ENCODE results near the gene PARN.

PARN gene

DNA sequence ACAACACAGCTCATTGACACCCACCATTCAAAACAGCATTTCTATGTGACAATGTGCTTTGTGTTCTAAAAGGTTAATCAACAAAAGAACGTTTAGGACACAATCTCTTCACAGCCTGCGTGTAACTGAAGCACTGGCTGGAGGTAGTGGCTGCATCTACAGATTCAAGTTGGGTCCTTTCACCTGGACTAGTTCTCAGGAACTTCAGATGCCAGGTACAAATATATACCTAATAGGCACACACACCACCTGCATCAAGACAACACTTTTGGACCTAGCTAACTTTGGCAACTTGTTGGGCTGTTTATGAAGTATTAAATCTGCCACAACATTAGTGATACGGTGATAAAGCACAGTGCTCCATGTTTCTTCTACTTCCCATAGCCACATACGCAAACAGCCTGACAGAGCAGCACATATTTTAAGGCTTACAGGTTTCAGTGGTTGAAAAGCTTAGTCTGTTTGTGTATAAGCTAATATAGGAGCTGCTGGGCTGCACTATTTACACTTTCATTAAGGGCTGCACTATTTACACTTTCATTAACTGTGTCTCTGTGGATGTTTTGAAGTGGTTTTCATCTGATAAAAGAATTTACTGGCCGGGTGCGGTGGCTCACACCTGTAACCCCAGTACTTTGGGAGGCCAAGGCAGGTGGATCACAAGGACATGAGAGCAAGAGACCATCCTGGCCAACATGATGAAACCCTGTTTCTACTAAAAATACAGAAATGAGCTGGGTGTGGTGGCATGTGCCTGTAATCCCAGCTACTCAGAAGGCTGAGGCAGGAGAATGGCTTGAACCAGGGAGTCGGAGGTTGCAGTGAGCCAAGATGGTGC is 132.6 kb downstream of the PARN start:
- H3K4me3 ChIP-seq (ENCODE audit: low read depth, low read length), result no peak overlapping the region
- TF ChIP-seq, protein P1, sequence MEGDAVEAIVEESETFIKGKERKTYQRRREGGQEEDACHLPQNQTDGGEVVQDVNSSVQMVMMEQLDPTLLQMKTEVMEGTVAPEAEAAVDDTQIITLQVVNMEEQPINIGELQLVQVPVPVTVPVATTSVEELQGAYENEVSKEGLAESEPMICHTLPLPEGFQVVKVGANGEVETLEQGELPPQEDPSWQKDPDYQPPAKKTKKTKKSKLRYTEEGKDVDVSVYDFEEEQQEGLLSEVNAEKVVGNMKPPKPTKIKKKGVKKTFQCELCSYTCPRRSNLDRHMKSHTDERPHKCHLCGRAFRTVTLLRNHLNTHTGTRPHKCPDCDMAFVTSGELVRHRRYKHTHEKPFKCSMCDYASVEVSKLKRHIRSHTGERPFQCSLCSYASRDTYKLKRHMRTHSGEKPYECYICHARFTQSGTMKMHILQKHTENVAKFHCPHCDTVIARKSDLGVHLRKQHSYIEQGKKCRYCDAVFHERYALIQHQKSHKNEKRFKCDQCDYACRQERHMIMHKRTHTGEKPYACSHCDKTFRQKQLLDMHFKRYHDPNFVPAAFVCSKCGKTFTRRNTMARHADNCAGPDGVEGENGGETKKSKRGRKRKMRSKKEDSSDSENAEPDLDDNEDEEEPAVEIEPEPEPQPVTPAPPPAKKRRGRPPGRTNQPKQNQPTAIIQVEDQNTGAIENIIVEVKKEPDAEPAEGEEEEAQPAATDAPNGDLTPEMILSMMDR (IDR thresholded peaks at IDR 0.05; ENCODE audit: low read depth, low read length), result no peak
- no peak for DNase-seq (ENCODE audit: low read depth, low spot score)
- in situ Hi-C loops (cut with HindIII; ENCODE audit: low sequenced_read_pairs), result no loop called here

DNA sequence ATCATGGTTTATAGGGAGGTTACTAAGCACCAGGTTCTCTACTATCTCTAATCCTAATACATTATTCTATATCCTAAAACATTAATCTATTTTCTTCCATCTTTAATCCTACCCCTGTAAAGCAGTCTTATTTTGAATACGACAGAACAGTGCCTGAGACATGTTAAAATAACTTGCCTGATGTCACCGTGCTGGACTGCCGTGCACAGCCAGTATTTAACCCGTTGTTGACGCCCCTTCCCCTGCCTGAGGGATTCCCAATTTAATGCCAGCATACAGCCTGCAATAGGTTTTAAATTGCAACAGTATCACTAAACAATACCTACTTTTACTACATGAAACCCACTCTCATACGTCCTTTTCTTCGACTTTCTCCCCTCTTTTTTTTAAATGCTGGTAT is 133.3 kb downstream of the PARN start:
- TF ChIP-seq, protein P1 (IDR thresholded peaks at IDR 0.05; ENCODE audit: low read depth, low read length), result no peak
- no peak for DNase-seq (ENCODE audit: low read depth, low spot score)
- in situ Hi-C loops (cut with HindIII; ENCODE audit: low sequenced_read_pairs), result no loop called here
- H3K4me3 ChIP-seq (ENCODE audit: low read depth, low read length), result no peak overlapping the region

DNA sequence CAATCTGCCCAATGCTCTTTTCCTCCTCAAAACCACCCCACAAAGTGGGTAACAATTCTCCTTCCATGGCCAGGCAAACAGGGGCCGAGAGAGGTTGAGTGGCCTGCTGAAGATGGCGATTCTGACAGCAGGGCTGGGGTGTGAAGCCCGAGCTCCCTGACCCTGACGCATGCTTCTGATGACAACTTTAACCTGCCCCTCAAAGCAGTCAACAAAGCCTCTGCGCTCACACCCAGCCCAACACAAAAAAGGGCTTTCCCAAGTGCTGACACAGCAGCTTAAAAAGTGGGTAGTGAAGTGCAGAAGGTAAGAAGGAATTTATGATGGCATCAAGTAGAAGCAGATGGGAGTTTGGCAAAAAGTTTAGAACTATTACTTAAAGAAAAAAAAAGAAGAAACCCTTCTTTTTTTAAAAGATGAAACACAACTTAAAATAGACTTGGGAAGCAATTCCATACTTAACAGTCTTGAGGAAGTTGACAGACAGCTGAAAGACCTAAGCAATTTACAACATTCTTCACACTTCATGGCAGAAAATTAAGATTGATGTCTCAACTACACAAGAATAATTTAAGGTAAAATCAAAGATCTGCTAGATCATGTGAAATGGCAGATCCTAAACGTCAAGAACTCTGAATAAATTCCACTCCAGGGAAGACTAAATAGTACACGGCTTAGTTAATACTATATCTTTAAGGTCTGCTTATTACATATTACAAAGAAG is 133.9 kb downstream of the PARN start:
- H3K4me3 ChIP-seq (ENCODE audit: low read depth, low read length), result no peak overlapping the region
- no peak for DNase-seq (ENCODE audit: low read depth, low spot score)
- in situ Hi-C loops (cut with HindIII; ENCODE audit: low sequenced_read_pairs), result no loop called here
- TF ChIP-seq, protein P1 (IDR thresholded peaks at IDR 0.05; ENCODE audit: low read depth, low read length), result no peak

DNA sequence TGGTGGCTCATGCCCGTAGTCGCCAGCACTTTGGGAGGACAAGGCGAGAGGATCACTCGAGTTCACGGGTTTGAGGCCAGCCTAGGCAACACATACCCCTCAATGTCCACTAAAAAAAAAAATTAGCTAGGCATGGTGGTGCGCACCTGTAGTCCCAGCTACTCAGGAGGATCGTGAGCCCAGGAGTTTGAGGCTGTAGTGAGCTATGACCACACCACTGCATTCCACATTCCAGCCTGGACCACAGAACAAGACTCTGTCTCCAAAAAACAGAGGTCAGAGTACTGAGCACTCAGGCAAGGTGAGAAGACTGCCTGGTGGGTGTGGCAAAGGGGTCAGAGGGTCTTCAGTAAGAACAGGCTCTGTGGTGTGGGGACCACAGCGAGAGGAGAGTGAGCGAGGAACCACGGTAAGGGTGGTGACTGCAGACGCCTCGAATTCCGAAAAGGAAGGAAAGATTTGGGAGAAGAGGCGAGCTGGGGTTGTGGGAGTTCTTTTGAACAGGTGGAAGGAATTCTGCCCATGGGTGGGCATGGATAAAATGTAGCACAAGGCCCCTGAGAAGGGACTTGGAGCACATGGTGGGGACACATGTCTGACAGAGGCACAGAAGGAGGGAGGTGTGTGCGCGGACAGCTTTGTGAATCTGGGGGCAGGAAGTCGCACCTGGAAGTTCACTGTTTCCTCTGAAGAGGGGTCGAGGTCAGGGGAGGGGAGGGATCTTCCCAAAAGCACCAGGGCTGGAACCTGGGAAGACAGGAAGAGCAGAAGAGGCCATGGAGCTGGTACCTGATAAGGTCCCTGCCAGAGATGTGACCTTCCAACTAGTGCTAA is 134.6 kb downstream of the PARN start:
- in situ Hi-C loops (cut with HindIII; ENCODE audit: low sequenced_read_pairs), result no loop called here
- H3K4me3 ChIP-seq (ENCODE audit: low read depth, low read length), result no peak overlapping the region
- TF ChIP-seq, protein P1 (IDR thresholded peaks at IDR 0.05; ENCODE audit: low read depth, low read length), result no peak
- no peak for DNase-seq (ENCODE audit: low read depth, low spot score)

DNA sequence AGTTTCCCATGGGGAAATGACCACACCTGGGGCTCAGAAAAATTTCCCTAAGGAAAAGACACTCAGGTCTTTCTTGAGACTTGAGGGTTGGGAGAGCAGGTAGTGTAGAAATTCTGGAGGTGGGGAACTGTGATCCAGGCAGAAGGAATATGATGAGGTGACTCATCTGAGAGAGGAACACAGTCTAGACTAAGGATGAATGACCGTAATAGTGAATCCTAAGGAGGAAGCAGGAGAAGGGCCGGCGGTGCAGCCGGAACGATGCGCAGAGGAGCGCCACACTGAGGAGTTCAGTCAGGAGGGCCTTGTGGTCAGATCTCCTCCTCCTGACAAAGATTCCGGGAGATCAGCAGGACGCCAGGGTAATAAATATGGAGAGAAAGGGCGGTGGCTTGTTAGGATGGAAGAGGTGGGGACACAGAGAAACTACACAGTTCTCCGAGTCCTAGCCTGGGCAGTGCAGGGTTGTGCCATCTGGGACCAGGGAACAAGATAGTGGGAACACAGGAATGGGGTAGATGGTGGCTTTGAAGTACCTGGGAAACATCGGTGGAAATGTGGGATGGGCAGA is 135.6 kb downstream of the PARN start:
- DNase-seq (ENCODE audit: low read depth, low spot score), result no peak
- no peak overlapping the region for H3K4me3 ChIP-seq (ENCODE audit: low read depth, low read length)
- in situ Hi-C loops (cut with HindIII; ENCODE audit: low sequenced_read_pairs), result no loop called here
- TF ChIP-seq, protein P1 (IDR thresholded peaks at IDR 0.05; ENCODE audit: low read depth, low read length), result no peak

DNA sequence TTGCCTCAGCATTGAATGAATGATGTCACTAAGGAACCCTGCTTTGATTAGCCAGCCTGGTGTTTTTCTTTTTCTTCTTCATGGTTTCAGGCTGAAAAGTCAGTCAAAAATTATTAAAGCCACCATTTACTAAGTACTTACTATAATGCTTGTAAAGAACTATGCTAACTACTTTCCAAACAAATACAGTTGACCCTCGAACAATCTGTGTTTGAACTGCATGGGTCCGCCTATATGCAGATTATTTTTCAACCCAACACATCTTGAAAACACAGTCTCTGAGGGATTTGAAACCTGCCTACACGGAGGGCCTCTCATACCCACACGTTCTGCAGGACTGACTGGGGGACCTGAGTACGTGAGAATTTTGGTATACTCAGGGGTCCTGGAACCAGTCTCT is 136.3 kb downstream of the PARN start:
- TF ChIP-seq, protein P1 (IDR thresholded peaks at IDR 0.05; ENCODE audit: low read depth, low read length), result no peak
- in situ Hi-C loops (cut with HindIII; ENCODE audit: low sequenced_read_pairs), result no loop called here

More for the DNA sequence above, 136.3 kb downstream of the PARN start:
- no peak for DNase-seq (ENCODE audit: low read depth, low spot score)
- no peak overlapping the region for H3K4me3 ChIP-seq (ENCODE audit: low read depth, low read length)

Data from astrocyte of the spinal cord (primary cell).